A549 treated with dexamethasone at 1 μM for 4 hours (cell line): ENCODE data around the gene CCDC74B. TPM values are rescaled to one million over a fixed set of nuclear protein-coding genes. Genes with fewer than 3 reads are reported as not detected.

Source experiments
- total RNA-seq: library from RNA; stranded (reverse); fragments of 200-300 nt; extraction: Qiagen RNA extraction; gene quantifications from 5 replicates; pipeline ENCODE4 v1.2.3, GENCODE V29; 2022

Gene CCDC74B
- total RNA-seq: 4.6 to 6.0 TPM (median 5.1 TPM) in 5 replicates

GRCh38 chr2:130145006-130145414, at the start of gene CCDC74B:
TSS of gene CCDC74B (minus strand) at chr2:130145112. CDS start at chr2:130144996, 116 bp downstream.

GRCh38 chr2:130181880-130182682, 37.2 kb upstream of the CCDC74B start, which contains the start of gene MZT2B:
TSS of gene MZT2B (plus strand) at chr2:130182262. CDS start at chr2:130182283, 21 bp downstream.

GRCh38 chr2:130181325-130181879, 36.5 kb upstream of the CCDC74B start, which contains the start of gene SMPD4:
TSS of gene SMPD4 (minus strand) at chr2:130181602. CDS start at chr2:130176592, 5,010 bp downstream.

GRCh38 chr2:130129120-130129829, 15.6 kb downstream of the CCDC74B start, which contains the start of gene POTEF:
TSS of gene POTEF (minus strand) at chr2:130129222. CDS start at chr2:130120515, 8,707 bp downstream.

Other genes with a start within 250 kb of the CCDC74B start
- not detected in 5 replicates for gene RAB6C, start 165.4 kb downstream of the CCDC74B start, total RNA-seq
- not detected in 5 replicates for gene POTEF, start 15.9 kb downstream of the CCDC74B start, total RNA-seq
- gene SMPD4, start 36.5 kb upstream of the CCDC74B start, total RNA-seq: 61.8 to 83.6 TPM (median 81.2 TPM) in 5 replicates
- gene MZT2B, start 37.1 kb upstream of the CCDC74B start, total RNA-seq: 283 to 351 TPM (median 338 TPM) in 5 replicates
- gene TUBA3E, start 53.3 kb upstream of the CCDC74B start, total RNA-seq: 4.4 to 6.3 TPM (median 5.5 TPM) in 5 replicates
- 147 to 166 TPM (median 152 TPM) in 5 replicates for gene IMP4, start 197.8 kb upstream of the CCDC74B start, total RNA-seq
- gene PTPN18, start 210.9 kb upstream of the CCDC74B start, total RNA-seq: 25.2 to 33.6 TPM (median 33.3 TPM) in 5 replicates